BJ (cell line): ENCODE data around the gene NABP2. TPM values are rescaled to one million over a fixed set of nuclear protein-coding genes. Genes with fewer than 3 reads are reported as not detected.

ENCODE experiments used
- CTCF ChIA-PET: fragments of 350-600 bp; formaldehyde crosslinking; extraction: SDS; loops from one replicate; lab custom pipeline; 2021; ENCODE audit warnings: antibody characterized with exemption, inconsistent platforms; lab: Yijun Ruan, JAX
- POLR2A ChIA-PET: fragments of 300-600 bp; sonication (Branson Sonifier 250); formaldehyde crosslinking; extraction: SDS; loops from one replicate; lab custom pipeline; 2021; ENCODE audit warnings: antibody characterized with exemption; lab: Charles Lee
- DNase-seq: peaks from one replicate; pipeline ENCODE4 v3.0.0-alpha.2; 2011; ENCODE audit warnings: low read depth
- H3K27me3 ChIP-seq: 2 replicates; pipeline ENCODE4 v1.6.0; 2011; ENCODE audit warnings: low read length; ENCODE audit not compliant: control insufficient read depth, insufficient read depth
- H3K36me3 ChIP-seq: 2 replicates; pipeline ENCODE4 v1.5.1; 2011; ENCODE audit warnings: low read length; ENCODE audit not compliant: control insufficient read depth, insufficient read depth
- H3K4me3 ChIP-seq: 2 replicates; pipeline ENCODE4 v1.5.1; 2011; ENCODE audit warnings: low read depth, mild to moderate bottlenecking, control low read depth, low read length
- polyA plus RNA-seq: library from polyadenylated mRNA; depleted of rRNA; stranded (reverse); fragments of >200 nt; gene quantifications from 2 replicates; pipeline ENCODE4 v1.2.3, GENCODE V29; 2011
- TF ChIP-seq, protein P1 (sequence below): IDR thresholded peaks from 2 replicates; pipeline ENCODE4 v1.5.1; 2011; ENCODE audit warnings: low read depth, mild to moderate bottlenecking, control low read depth, inconsistent platforms, low read length, moderate library complexity; ENCODE audit not compliant: insufficient read depth

Gene NABP2
- polyA plus RNA-seq, 1 experiment = 52.0 TPM

DNA sequence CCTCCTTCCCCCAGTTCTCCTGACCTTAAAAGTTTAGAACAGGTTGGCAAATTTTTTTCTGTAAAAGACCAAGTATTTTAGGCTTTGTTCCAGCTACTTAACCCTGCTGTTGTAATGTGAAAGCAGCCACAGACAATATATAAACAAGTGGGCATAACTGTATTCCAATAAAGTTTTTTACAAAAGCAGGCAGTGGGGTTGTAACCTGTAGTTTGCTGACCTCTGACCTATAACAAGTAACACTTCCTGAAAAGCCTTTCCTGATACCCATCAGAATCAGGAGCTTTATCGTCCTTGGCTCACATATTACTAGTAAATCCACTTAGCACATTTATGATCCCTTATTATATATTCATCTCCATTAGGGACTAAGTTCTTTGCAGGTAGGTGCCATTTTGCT, 21.8 kb upstream of the NABP2 start:
- TF ChIP-seq, protein P1, sequence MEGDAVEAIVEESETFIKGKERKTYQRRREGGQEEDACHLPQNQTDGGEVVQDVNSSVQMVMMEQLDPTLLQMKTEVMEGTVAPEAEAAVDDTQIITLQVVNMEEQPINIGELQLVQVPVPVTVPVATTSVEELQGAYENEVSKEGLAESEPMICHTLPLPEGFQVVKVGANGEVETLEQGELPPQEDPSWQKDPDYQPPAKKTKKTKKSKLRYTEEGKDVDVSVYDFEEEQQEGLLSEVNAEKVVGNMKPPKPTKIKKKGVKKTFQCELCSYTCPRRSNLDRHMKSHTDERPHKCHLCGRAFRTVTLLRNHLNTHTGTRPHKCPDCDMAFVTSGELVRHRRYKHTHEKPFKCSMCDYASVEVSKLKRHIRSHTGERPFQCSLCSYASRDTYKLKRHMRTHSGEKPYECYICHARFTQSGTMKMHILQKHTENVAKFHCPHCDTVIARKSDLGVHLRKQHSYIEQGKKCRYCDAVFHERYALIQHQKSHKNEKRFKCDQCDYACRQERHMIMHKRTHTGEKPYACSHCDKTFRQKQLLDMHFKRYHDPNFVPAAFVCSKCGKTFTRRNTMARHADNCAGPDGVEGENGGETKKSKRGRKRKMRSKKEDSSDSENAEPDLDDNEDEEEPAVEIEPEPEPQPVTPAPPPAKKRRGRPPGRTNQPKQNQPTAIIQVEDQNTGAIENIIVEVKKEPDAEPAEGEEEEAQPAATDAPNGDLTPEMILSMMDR = no peak
- POLR2A ChIA-PET = no interaction called here
- Histone ChIP-seq H3K36me3 (peaks cover 21% of the 10 kb centered on the region), H3K4me3 (no peak overlapping the region), H3K27me3 (no peaks in the 10 kb centered on the region)
- CTCF ChIA-PET = interaction anchor here (1.5 to 3.7 kb wide), 3 partner anchors 9 to 83 kb away, joined by 3 to 14 read pairs (median 5); partner anchors contain the start of gene RNF41
- no peak for DNase-seq

DNA sequence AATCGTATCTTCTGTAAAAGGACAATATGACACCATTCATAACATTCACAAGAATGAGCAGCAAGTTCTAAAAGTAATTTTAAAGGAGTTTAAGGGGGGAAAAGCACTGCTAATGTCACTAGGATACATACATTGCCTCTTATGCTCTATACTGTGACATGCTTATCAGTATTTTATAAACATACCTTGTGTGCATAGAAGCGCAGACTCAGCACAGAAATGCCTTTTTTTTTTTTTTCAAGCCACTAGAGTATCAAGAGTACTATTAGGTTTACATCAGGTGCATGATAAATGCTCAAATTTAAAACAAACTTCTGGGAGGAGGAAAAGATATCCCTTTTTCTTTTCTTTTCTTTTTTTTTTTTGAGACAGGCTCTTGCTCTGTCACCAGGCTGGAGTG, 21.3 kb upstream of the NABP2 start:
- DNase-seq = no peak
- TF ChIP-seq, protein P1 = no peak
- Histone ChIP-seq H3K4me3 (no peak overlapping the region), H3K27me3 (no peaks in the 10 kb centered on the region), H3K36me3 (peaks cover 23% of the 10 kb centered on the region)
- POLR2A ChIA-PET = no interaction called here
- CTCF ChIA-PET = interaction anchor here (1.5 to 3.7 kb wide), 3 partner anchors 8 to 84 kb away, joined by 3 to 14 read pairs (median 5); partner anchors contain the start of gene RNF41

DNA sequence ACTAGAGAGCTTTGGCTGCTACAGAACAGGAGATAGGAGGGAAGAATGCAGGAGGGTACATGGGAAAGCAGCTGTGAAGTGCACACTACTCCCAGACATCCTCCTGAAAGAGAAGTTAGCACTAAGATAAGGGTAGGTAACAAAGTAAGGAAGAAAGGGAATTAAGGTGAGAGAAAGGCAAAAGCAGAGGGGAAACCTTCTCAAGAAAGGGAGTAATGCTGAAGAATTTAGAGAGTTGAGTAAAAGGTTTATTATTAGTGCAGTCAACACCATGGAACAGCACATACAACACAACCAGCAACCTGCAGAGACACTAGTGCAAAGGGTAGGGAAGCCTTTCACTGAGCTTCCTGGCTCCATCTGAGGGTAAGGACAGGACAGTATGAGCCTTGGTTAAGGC, 19.9 kb upstream of the NABP2 start:
- POLR2A ChIA-PET = no interaction called here
- CTCF ChIA-PET = interaction anchor here (1.3 to 5.4 kb wide), 3 partner anchors 15 to 18 kb away, joined by 5 to 20 read pairs (median 14); partner anchors contain the start of genes RNF41 and SMARCC2
- Histone ChIP-seq H3K27me3 (no peaks in the 10 kb centered on the region), H3K36me3 (peaks cover 28% of the 10 kb centered on the region), H3K4me3 (no peak overlapping the region)
- DNase-seq = no peak
- TF ChIP-seq, protein P1 = no peak

DNA sequence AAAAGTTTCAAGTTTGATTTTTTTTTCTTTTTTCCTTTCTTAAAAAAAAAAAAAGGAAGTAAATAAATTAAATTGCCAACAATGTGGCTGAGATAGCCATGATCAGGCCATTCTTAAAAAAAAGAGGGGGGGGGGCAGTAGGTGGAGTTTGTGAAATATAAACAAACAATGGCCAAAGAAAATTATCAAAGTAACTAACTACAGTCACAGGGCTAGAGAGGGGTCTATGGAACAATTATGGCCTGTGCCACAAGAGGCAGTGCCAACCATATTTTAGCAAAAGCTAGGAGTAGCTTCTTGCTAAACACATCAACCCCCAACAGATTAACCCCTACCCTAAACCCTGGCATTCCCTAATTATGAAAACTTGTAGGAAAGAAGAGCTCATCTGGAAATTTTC, 18.7 kb upstream of the NABP2 start:
- TF ChIP-seq, protein P1 = no peak
- DNase-seq = no peak
- Histone ChIP-seq H3K27me3 (no peaks in the 10 kb centered on the region), H3K36me3 (peaks cover 35% of the 10 kb centered on the region), H3K4me3 (no peak overlapping the region)
- ChIA-PET POLR2A (interaction anchor here (0.6 kb wide), 1 partner anchor 8 kb away, joined by 5 read pairs; no protein-coding TSS in a partner anchor), CTCF (interaction anchor here (0.5 to 5.4 kb wide), 6 partner anchors 7 to 63 kb away, joined by 3 to 26 read pairs (median 12); partner anchors contain the start of genes RNF41 and SMARCC2)

DNA sequence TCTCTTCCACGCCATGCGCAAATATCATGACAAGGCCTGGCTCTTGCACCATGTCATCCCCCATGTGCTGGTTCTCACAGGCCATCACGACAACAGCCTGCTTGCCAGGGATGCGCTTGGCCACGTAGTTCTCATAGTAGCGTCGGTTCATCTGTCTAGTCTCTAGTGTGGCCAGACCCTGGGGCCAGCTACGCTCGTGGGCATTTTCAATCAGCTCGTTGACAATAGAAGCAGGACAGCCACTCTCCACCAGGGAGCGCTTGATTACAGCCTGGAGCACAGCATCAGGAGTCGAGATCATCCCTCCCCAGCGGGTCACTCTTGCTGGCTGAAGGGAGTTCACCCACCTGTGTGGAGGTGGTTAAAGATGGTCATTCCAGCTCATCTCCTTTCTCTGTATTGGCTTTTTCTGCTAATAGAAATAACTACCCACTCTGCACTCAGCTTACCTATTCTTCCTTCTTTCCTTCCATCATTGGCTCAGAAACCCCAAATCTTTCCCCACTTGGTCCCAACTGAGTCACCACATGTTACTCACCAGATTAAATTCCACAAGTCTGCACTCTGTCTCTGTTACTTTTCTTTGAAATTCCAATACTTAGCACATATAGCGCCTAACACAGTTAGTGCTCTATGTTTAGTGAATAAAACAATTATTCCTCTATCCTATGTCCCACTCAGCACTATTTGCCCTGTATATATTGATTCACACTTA, 17.5 kb upstream of the NABP2 start:
- DNase-seq = no peak
- POLR2A ChIA-PET = no interaction called here
- Histone ChIP-seq H3K27me3 (no peaks in the 10 kb centered on the region), H3K4me3 (no peak overlapping the region), H3K36me3 (peaks cover 39% of the 10 kb centered on the region)
- TF ChIP-seq, protein P1 = peak; percentile 64
- CTCF ChIA-PET = interaction anchor here (0.6 to 5.4 kb wide), 10 partner anchors 8 to 258 kb away, joined by 4 to 35 read pairs (median 8); partner anchors contain the start of genes ANKRD52, RNF41, SMARCC2 and ZC3H10
